GM19463 (cell line): ENCODE results near the gene KCTD10.

Source experiments
- ATAC-seq: cut with Tn5 transposase; IDR thresholded peaks from one replicate; pipeline ENCODE4 v1.9.1; 2021; ENCODE audit warnings: mild to moderate bottlenecking, moderate library complexity; ENCODE audit not compliant: unreplicated experiment

Gene KCTD10

GRCh38 chr12:109495012-109495411 lies 17.9 kb upstream of the KCTD10 start:
- ATAC-seq: no peak

DNA sequence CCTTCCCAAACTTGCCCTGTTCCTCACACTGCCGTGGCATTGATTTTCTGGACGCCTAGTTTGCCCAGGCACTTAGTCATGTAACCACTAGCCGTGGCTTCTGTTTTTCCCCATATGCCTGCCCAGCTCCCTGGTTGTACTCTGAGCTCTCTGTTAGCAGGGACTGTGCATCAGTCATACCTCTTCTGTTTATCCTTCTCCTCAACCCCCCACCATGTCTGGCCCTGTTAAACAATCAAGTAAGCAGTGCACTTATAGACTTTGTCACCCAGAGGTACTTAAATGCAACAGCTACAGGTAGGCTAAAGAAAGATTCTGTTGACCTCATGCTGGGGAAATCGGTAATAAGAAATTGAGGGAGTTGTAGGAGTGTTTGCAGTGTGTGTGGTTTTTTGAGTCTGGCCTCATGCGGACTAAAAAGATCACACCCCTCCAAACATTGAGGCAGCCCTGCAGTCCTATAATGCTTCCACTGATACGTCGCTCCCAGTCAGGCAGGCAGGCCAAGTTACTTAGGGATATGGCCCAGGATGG lies 17.3 kb upstream of the KCTD10 start:
- ATAC-seq: no peak

- ATAC-seq: no peak
Observed at GRCh38 chr12:109493938-109494337, 16.8 kb upstream of the KCTD10 start.

GRCh38 chr12:109493090-109493489 lies 16.0 kb upstream of the KCTD10 start:
- ATAC-seq: no peak

GRCh38 chr12:109492371-109492770 lies 15.3 kb upstream of the KCTD10 start:
- ATAC-seq: no peak

DNA sequence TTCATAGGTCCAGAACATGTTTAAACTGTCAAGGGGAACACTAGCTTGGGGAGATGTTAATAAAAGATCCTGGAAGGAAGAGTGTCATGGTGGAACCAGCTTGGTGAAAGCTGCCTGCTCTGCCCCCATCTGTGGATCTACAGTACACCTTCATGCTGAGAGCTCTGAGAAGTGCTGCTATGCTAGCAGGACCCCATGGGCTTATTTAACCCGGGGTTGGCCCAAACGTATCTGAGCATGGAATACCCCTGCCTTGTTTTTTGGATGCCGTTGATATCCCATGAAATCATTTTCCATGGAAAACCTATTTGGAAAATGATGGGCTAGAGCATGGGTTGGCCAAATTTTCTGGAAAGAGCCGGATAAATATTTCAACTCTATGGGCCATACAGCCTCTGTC lies 14.6 kb upstream of the KCTD10 start:
- no peak for ATAC-seq

- no peak for ATAC-seq
Observed at GRCh38 chr12:109489955-109490565, 13.0 kb upstream of the KCTD10 start.

GRCh38 chr12:109489016-109489954 lies 12.2 kb upstream of the KCTD10 start:
- no peak for ATAC-seq

GRCh38 chr12:109488051-109488665 lies 11.1 kb upstream of the KCTD10 start:
- ATAC-seq: no peak

GRCh38 chr12:109487181-109488050 lies 10.3 kb upstream of the KCTD10 start:
- ATAC-seq: no peak

DNA sequence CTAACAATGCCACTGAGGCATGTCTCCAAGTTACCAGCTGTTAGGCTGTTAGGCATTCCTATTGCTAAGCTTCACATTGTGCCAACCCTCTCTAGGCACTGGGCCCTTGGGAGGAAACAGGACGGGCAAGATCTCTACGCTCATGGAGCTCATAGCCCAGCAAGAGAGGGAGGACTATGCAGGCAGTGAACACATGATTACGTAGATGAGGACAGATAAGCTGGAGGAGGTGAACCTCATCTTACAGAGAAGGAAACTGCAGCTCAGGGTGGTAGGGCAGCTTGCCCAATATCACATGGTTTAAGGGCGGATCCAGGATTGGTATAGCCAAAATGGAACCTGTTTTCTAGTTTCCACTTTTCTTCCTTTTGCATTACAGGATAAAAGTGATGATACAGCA lies 8.1 kb upstream of the KCTD10 start:
- ATAC-seq: no peak

DNA sequence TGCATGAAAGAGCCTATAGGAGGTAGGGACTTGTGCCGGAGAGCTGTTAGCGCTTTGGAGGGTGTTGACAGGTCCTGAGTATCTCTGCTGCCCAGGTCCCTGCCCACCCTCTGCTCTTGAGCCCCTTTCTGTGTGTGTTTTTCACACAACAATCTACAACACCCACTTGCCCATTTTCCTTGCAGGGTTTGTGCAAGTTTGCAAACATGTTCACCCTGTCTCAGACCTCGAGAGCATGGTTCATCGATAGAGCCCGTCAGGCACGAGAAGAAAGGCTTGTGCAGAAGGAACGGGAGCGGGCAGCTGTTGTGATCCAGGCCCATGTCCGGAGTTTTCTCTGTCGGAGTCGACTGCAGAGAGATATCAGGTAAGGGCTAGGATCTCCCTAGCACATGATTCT lies 6.2 kb upstream of the KCTD10 start:
- ATAC-seq: no peak

DNA sequence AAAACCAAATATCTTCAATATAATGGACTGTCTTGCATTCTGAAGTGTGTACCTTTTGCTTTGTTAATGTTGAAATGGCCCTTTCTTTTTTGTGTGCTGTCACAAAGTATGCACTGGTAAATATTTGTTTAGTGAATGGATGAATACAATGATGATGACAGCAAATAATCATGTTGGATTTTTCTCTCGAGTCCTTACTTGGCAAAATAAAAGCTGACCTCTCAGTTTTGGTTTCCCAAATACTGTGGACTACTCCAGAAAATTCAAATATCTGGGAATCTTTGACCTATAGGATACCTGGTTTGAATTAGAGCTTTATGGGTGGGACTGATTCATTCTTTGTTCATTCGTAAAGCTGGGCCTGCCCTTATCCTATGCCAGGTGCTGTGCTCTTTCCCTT lies 5.8 kb upstream of the KCTD10 start:
- no peak for ATAC-seq

- no peak for ATAC-seq
Observed at GRCh38 chr12:109482491-109482890, 5.4 kb upstream of the KCTD10 start.

GRCh38 chr12:109481863-109482262 lies 4.8 kb upstream of the KCTD10 start:
- ATAC-seq: no peak

GRCh38 chr12:109480356-109480755 lies 3.3 kb upstream of the KCTD10 start:
- no peak for ATAC-seq

- no peak for ATAC-seq
Observed at GRCh38 chr12:109479761-109480160, 2.7 kb upstream of the KCTD10 start.

DNA sequence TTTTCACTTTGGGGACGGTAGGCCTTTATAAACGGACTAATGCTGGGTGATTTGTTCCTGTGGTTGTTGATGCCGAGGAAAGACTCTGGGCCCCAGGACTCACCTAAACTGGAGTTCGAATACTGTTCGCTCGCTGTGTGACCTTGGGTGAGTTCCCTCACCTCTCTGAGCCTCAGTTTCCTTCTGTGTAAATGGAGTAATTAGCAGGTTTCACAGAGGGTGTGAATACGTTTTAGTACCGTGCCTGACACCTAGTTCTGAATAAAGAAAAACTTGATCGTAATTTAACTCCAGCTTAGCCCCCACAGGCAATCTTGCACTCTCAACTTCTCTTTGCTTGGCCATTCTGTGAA lies 839 bp upstream of the KCTD10 start:
- no peak for ATAC-seq

DNA sequence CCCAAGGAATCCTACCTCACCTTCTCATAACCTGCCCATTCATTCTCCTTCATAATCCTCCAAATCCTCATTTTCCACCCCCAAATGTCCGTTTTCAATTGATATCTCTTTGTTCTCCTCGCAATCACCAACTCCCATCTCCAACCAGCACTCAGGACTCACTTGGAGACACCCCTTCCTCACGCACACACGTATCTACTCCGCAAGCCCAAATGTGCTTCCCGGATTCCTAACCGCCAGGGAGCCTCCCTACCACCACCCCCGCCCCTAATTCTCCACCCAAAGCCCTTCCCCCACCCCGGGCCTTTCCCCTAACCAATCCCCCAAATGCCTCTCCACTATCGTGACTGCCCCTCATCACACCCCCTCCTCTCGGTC lies 304 bp downstream of the KCTD10 start:
- ATAC-seq: no peak

DNA sequence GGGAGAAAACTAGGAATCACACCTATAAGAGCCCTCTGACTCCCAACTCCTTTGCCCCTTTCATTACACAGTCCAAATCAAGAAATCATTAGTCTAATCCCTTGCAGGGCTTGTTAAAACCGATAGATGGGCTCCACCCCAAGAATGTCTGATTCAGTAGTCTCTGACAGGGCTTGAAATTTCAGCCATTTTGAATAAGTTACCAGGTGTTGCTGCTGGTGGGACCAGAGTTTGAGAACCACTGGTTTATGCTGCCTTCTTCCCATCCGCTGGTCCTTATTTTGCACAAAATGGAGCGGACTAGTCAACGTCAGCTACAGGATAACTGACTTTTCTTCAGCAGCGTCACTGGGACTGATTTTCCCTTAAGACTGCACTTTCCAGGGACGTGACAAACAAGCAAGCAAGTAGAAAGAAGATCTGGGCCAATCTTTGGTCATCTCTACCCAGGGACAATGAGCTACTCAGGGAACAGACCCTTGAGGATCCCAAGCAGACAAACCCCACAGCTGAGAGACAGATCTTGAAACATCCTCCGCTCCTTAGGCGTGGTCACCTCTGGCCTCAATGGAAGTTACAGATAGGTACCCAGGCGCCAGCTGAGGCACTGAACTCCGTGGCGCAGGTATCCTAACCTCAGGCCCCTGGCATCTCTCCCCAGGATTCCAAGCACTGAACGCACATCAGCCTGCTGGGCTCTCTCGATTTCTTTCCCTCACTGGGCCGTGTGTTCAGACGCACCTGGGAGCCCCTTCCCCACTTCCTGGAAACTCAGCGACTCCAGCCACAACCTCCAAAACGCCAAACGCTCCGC lies 900 bp downstream of the KCTD10 start:
- no peak for ATAC-seq
